ENCODE results near the gene MICAL1.

MICAL1 gene

DNA sequence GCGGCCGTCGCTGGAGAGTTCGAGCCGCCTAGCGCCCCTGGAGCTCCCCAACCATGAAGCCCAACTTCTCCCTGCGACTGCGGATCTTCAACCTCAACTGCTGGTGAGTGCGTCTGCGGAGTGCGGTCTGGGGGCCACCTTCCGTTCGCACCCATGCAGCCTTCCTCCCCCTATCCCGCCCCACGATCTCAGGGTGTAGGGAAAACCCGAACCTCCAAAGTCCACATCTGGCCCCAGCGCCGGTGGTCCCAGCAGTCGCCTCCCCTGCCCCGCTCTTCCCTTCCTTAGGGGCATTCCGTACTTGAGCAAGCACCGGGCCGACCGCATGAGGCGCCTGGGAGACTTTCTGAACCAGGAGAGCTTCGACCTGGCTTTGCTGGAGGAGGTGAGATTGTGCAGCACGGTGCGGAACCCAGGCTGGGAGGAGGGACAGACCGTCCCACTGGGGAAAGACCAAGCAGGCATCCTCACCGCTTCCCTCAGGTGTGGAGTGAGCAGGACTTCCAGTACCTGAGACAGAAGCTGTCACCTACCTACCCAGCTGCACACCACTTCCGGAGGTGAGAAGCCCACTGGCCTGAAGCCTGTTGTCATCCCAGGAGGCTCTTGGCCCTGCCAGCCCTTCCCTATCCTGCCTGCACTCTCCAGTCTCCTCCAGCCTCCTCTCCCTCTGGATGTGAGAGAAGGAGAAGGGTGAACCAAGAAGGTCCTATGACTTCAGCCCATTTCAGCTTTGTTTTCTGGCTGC is 14.3 kb downstream of the MICAL1 start:
- no peaks in the 10 kb centered on the region for H3K79me2 ChIP-seq (ENCODE audit: insufficient read depth, low read depth)

DNA sequence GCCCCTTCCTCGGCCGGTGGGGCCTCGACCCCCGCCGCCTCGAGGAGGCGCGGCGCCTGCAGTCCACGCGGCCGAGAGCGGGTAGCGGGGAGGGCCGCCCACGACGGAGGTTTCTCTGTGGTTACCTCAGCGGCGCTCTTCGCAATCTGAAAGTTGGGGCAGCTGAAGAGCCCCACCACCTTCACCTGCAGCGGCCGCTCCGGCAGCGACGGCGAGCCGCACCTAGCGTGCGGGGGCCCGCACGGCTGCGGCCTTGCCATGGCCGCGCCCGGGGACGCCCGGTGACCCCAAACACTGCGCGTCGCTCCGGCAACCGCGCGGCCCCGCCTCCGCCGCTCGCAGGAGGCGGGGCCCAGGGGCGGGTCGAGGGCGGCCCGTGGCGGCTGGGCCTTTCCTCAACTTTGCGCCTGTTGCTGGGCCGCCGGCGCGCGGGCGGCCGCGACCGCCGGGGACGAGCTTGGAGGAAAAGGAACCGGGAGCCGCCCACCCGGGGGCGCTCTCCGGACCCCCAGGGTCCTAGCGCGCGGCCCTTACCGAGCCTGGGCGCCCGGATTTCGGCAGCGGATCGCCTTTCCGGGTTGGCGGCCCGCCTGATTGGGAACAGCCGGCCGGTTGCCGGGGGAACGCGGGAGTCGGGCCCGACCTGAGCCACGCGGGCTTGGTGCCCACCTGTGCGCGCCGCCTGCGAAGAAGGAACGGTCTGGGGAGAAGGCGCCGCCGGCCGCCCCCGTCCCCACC is 15.1 kb downstream of the MICAL1 start, which contains the start of the genes PPIL6 and SMPD2:
Gene PPIL6, minus strand, starts transcription at position 298 of the 738 bp plus-strand sequence. Its CDS starts 38 bp downstream, at position 260.
Gene SMPD2, plus strand, starts transcription at position 394 of the 738 bp plus-strand sequence. CDS start 398 bp downstream, outside the sequence.
- Histone ChIP-seq H3K9ac (peak within 1 kb of the TSS; percentile 83), H3K4me3 (IDR thresholded peaks at IDR 0.05; ENCODE audit: insufficient read depth, low read depth, low read length) (no peak within 1 kb of the TSS), H2AFZ (ENCODE audit: low read depth) (peak within 1 kb of the TSS; percentile 49; the same call in 1 of the 2 replicates), H3K4me2 (peak within 1 kb of the TSS; percentile 63), H3K27ac (peak within 1 kb of the TSS; percentile 59), H3K36me3 (ENCODE audit: insufficient read depth) (no peaks in the 10 kb centered on the region), H3K27me3 (ENCODE audit: insufficient read depth, low read depth) (no peaks in the 10 kb centered on the region), H3K79me2 (ENCODE audit: insufficient read depth, low read depth) (no peaks in the 10 kb centered on the region), H3K4me1 (ENCODE audit: low read depth, poor library complexity, severe bottlenecking) (no peaks in the 10 kb centered on the region), H4K20me1 (ENCODE audit: insufficient read depth) (no peaks in the 10 kb centered on the region)
- TF ChIP-seq, protein P1, sequence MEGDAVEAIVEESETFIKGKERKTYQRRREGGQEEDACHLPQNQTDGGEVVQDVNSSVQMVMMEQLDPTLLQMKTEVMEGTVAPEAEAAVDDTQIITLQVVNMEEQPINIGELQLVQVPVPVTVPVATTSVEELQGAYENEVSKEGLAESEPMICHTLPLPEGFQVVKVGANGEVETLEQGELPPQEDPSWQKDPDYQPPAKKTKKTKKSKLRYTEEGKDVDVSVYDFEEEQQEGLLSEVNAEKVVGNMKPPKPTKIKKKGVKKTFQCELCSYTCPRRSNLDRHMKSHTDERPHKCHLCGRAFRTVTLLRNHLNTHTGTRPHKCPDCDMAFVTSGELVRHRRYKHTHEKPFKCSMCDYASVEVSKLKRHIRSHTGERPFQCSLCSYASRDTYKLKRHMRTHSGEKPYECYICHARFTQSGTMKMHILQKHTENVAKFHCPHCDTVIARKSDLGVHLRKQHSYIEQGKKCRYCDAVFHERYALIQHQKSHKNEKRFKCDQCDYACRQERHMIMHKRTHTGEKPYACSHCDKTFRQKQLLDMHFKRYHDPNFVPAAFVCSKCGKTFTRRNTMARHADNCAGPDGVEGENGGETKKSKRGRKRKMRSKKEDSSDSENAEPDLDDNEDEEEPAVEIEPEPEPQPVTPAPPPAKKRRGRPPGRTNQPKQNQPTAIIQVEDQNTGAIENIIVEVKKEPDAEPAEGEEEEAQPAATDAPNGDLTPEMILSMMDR (conservative IDR thresholded peaks at IDR 0.05; ENCODE audit: low read depth, low read length): no peak

More for the DNA sequence above, 14.3 kb downstream of the MICAL1 start:
- H3K4me2 ChIP-seq: peak overlapping the region; percentile 63
- H3K27me3 ChIP-seq (ENCODE audit: insufficient read depth, low read depth): no peaks in the 10 kb centered on the region
- H4K20me1 ChIP-seq (ENCODE audit: insufficient read depth): no peaks in the 10 kb centered on the region
- H3K4me3 ChIP-seq (IDR thresholded peaks at IDR 0.05; ENCODE audit: insufficient read depth, low read depth, low read length): no peak overlapping the region
- no peaks in the 10 kb centered on the region for H3K36me3 ChIP-seq (ENCODE audit: insufficient read depth)
- H3K27ac ChIP-seq: peak overlapping the region; percentile 59
- peak overlapping the region; percentile 49; the same call in 1 of the 2 replicates for H2AFZ ChIP-seq (ENCODE audit: low read depth)
- TF ChIP-seq, protein P1 (conservative IDR thresholded peaks at IDR 0.05; ENCODE audit: low read depth, low read length): no peak
- no peaks in the 10 kb centered on the region for H3K4me1 ChIP-seq (ENCODE audit: low read depth, poor library complexity, severe bottlenecking)
- H3K9ac ChIP-seq: peak overlapping the region; percentile 83

DNA sequence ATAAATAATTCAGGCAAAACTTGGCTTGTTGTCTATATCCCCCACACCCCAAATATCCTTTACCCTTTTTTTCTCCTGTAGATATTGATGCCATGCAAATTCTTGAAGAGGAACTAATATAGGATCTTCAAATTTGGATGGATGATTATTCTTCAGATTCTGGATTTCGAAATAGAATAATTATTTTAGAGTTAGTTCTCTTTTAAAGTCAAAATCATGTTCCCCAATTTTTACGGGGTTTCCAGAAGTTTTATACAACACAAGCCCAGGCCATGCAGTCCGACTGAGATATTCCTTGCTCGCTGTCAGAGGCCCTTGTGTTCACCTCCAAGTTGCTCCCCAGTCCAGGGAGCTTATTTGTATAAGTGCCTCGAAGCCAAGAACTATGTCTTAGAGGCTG is 19.5 kb downstream of the MICAL1 start:
- no peak overlapping the region for H3K27ac ChIP-seq
- no peaks in the 10 kb centered on the region for H3K36me3 ChIP-seq (ENCODE audit: insufficient read depth)
- H3K4me1 ChIP-seq (ENCODE audit: low read depth, poor library complexity, severe bottlenecking): no peaks in the 10 kb centered on the region
- no peaks in the 10 kb centered on the region for H4K20me1 ChIP-seq (ENCODE audit: insufficient read depth)
- H3K9ac ChIP-seq: no peak overlapping the region
- TF ChIP-seq, protein P1 (conservative IDR thresholded peaks at IDR 0.05; ENCODE audit: low read depth, low read length): no peak
- no peak overlapping the region for H3K4me2 ChIP-seq
- H3K27me3 ChIP-seq (ENCODE audit: insufficient read depth, low read depth): no peaks in the 10 kb centered on the region
- no peak overlapping the region for H2AFZ ChIP-seq (ENCODE audit: low read depth)
- H3K79me2 ChIP-seq (ENCODE audit: insufficient read depth, low read depth): no peaks in the 10 kb centered on the region
- no peak overlapping the region for H3K4me3 ChIP-seq (IDR thresholded peaks at IDR 0.05; ENCODE audit: insufficient read depth, low read depth, low read length)

DNA sequence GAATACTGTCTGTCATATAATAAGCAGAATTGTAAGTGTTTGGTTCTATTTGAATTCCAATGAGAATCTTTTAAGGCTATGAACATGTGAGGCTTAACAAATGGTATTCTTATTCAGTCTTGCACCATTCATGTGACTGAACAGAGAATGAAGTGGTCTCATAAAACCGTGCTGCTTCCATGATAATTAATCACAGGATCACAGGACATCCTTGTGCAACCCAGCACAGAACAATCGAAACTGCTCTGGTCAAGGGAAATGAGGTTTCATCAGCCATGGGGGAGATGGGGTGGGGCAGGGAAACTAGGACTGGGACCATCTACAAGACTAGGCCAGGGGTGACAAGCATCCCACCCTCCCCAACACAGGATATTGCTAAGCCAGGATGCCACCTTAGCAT is 21.1 kb downstream of the MICAL1 start:
- Histone ChIP-seq H3K9ac (no peak overlapping the region), H3K4me2 (no peak overlapping the region), H3K36me3 (ENCODE audit: insufficient read depth) (no peaks in the 10 kb centered on the region), H3K27ac (no peak overlapping the region), H4K20me1 (ENCODE audit: insufficient read depth) (no peaks in the 10 kb centered on the region), H3K4me1 (ENCODE audit: low read depth, poor library complexity, severe bottlenecking) (no peaks in the 10 kb centered on the region), H3K27me3 (ENCODE audit: insufficient read depth, low read depth) (no peaks in the 10 kb centered on the region), H2AFZ (ENCODE audit: low read depth) (no peak overlapping the region), H3K79me2 (ENCODE audit: insufficient read depth, low read depth) (no peaks in the 10 kb centered on the region), H3K4me3 (IDR thresholded peaks at IDR 0.05; ENCODE audit: insufficient read depth, low read depth, low read length) (no peak overlapping the region)
- TF ChIP-seq, protein P1 (conservative IDR thresholded peaks at IDR 0.05; ENCODE audit: low read depth, low read length): no peak
